ENCODE data around the gene DYNLL1. TPM values are rescaled to one million over a fixed set of nuclear protein-coding genes. Genes with fewer than 3 reads are reported as not detected.
"Not testable (repeated sequence)": the region's sequence is repeated elsewhere in the genome, so short reads cannot be mapped to it uniquely, and the experiment has no call there.

The DYNLL1 gene
- total RNA-seq, 1 experiment from 2014 or later = 243 TPM

DNA sequence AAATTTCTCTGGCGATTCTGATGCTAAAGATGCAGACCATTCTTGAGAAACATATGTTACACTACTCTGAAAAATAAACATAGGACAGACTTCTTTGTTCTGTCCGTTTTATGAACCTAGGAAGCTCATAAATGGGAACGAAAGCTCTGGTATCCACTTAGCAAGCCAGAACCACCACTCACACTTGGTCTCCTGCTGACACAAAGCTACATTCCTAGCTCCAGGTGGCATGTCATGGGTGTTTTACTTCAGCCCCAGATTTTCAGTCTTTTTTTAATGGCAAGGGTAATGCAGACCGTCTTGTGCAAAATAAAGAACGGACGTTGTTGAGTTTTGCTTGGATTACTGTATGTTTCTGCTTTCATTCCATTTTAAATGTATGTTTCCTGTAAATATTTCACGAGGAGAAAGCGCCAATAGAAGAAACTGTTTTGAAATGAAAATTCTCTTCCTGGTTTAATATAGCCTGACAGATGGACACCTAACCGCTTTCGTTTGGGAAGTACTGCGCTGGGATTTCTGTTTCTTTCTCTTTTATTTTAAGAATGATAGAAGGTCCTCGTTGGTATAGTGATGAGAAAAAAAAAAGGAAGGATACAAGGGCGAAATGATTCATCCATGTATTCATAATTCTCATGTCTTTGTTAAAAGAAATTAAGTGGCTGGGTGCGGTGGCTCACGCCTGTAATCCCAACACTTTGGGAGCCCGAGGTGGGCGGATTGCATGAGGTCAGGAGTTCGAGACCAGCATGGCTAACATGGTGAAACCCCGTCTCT lies 33.9 kb downstream of the DYNLL1 start (continued):
- TF ChIP-seq ZNF274 (IDR thresholded peaks at IDR 0.05; ENCODE audit: low read depth, low read length) = no peak

DNA sequence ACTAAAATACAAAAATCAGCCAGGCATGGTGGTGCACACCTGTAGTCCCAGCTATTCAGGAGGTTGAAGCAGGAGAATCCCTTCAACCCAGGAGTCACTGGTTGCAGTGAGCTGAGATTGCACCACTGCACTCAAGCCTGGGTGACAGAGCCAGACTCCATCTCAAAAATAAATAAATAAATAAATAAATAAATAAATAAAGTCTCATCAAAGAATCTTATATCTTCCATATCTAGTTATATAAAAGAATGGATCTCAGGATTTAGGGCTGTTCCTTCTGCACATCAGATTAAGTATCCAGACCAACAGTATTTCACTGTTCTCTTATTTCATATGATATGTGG lies 34.5 kb downstream of the DYNLL1 start:
- H2AFZ ChIP-seq (ENCODE audit: low read depth, low read length, poor library complexity, severe bottlenecking); BruUV-seq (replicated peaks); H3K9me2 ChIP-seq (ENCODE audit: insufficient read depth); ATAC-seq; CTCF ChIA-PET; H3K36me3 ChIP-seq (ENCODE audit: control insufficient read depth in 1 of 2, insufficient read depth in 2 of 2, low read length in 2 of 2); H4K20me1 ChIP-seq (ENCODE audit: insufficient read depth); H3K9ac ChIP-seq (ENCODE audit: low read length); H3K9me3 ChIP-seq (ENCODE audit: control insufficient read depth in 1 of 2, insufficient read depth in 1 of 2, low read depth in 1 of 2, low read length in 2 of 2); H3K27me3 ChIP-seq (ENCODE audit: insufficient read depth, low read length); DNase-seq (ENCODE audit: low read depth, low spot score); RAD21 ChIA-PET (ENCODE audit: low non-redundant PET in 1 of 2, low total read pairs in 2 of 2, uncharacterized antibody in 2 of 2, unreplicated experiment in 2 of 2): not testable (repeated sequence)
- Histone ChIP-seq H3K79me2 (ENCODE audit: insufficient read depth, low read length) (peaks cover 20% of the 10 kb centered on the region), H3K4me2 (ENCODE audit: low read length) (peak overlapping the region; percentile 94), H3K27ac (ENCODE audit: low read depth, low read length) (peak overlapping the region; percentile 68; the same call in 1 of the 2 replicates), H3K4me3 (replicated peaks in 1 of 2; ENCODE audit: low read depth in 1 of 2, low read length in 2 of 2) (peak overlapping the region in 1 of 2 experiments; percentile 97; a peak in 3 of 4 replicates), H3K4me1 (ENCODE audit: control insufficient read depth in 1 of 2, insufficient read depth in 2 of 2, low read length in 2 of 2) (peaks cover 6 to 21% of the 10 kb centered on the region in 2 experiments; a peak in 3 of 4 replicates)
- POLR2A ChIA-PET = interaction anchor here (1.2 kb wide), 1 partner anchor 329 kb away, joined by 3 read pairs; the partner anchor contains the start of gene RPLP0
- intact Hi-C loops (cut with micrococcal nuclease) = loop anchor here (10.0 kb wide), 1 partner anchor 206 kb away; the partner anchor contains the start of gene PLA2G1B

DNA sequence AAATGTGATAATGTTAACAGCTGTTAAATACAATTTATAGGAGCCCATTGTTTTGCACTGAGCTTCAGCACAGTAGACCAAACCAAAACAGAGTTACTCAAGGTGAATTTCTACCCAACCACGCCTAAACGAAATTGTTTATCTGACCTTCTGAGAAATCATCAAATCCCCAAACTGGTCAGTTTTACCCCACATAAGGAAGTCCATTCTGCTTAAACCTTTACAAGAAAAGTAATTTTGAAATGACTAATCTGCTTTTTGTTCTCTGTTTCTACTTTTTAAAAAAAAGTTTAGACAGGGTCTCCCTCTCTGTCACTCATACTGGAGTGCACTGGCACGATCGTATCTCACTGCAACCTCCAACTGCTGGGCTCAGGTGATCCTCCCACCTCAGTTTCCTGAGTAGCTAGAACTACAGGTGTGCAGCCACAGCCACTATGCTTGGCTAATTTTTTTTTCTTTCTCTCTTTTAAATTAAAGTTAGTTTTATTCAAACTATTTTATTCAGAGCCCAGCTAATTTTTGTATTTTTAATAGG lies 36.9 kb downstream of the DYNLL1 start:
- peaks cover 7% of the 10 kb centered on the region; the same call in 1 of the 2 replicates for H4K20me1 ChIP-seq (ENCODE audit: insufficient read depth)
- TF ChIP-seq POLR2A (IDR thresholded peaks at IDR 0.05; ENCODE audit: borderline replicate concordance, extremely low read depth, insufficient read depth, insufficient read length) (no peak), ZFX (IDR thresholded peaks at IDR 0.05) (no peak), EGR1 (IDR thresholded peaks at IDR 0.05; ENCODE audit: low read depth) (no peak), SIN3A (IDR thresholded peaks at IDR 0.05; ENCODE audit: low read depth) (no peak), JUND (IDR thresholded peaks at IDR 0.05) (no peak), SRF (IDR thresholded peaks at IDR 0.05; ENCODE audit: low read depth) (no peak), CEBPB (IDR thresholded peaks at IDR 0.05; ENCODE audit: low read depth) (no peak), RAD21 (IDR thresholded peaks at IDR 0.05; ENCODE audit: low read depth) (no peak), YY1 (IDR thresholded peaks at IDR 0.05; ENCODE audit: extremely low read depth, insufficient replicate concordance, low read depth, low read length) (no peak), EZH2 (IDR thresholded peaks at IDR 0.05) (no peak), CBX3 (IDR thresholded peaks at IDR 0.05; ENCODE audit: low read depth) (no peak)
- TF ChIP-seq, protein P1, sequence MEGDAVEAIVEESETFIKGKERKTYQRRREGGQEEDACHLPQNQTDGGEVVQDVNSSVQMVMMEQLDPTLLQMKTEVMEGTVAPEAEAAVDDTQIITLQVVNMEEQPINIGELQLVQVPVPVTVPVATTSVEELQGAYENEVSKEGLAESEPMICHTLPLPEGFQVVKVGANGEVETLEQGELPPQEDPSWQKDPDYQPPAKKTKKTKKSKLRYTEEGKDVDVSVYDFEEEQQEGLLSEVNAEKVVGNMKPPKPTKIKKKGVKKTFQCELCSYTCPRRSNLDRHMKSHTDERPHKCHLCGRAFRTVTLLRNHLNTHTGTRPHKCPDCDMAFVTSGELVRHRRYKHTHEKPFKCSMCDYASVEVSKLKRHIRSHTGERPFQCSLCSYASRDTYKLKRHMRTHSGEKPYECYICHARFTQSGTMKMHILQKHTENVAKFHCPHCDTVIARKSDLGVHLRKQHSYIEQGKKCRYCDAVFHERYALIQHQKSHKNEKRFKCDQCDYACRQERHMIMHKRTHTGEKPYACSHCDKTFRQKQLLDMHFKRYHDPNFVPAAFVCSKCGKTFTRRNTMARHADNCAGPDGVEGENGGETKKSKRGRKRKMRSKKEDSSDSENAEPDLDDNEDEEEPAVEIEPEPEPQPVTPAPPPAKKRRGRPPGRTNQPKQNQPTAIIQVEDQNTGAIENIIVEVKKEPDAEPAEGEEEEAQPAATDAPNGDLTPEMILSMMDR (IDR thresholded peaks at IDR 0.05 in 2 of 3, conservative IDR thresholded peaks at IDR 0.05 in 1 of 3; ENCODE audit: borderline replicate concordance in 1 of 3, insufficient read depth in 1 of 3, low read depth in 2 of 3, low read length in 2 of 3) = no peak
- TF ChIP-seq, protein P2, sequence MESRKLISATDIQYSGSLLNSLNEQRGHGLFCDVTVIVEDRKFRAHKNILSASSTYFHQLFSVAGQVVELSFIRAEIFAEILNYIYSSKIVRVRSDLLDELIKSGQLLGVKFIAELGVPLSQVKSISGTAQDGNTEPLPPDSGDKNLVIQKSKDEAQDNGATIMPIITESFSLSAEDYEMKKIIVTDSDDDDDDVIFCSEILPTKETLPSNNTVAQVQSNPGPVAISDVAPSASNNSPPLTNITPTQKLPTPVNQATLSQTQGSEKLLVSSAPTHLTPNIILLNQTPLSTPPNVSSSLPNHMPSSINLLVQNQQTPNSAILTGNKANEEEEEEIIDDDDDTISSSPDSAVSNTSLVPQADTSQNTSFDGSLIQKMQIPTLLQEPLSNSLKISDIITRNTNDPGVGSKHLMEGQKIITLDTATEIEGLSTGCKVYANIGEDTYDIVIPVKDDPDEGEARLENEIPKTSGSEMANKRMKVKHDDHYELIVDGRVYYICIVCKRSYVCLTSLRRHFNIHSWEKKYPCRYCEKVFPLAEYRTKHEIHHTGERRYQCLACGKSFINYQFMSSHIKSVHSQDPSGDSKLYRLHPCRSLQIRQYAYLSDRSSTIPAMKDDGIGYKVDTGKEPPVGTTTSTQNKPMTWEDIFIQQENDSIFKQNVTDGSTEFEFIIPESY (IDR thresholded peaks at IDR 0.05; ENCODE audit: extremely low read depth, insufficient replicate concordance, low read length) = no peak

More for the DNA sequence above, 36.9 kb downstream of the DYNLL1 start:
- Histone ChIP-seq H2AFZ (ENCODE audit: low read depth, low read length, poor library complexity, severe bottlenecking) (no peak overlapping the region), H3K27me3 (ENCODE audit: insufficient read depth, low read length) (no peaks in the 10 kb centered on the region), H3K4me3 (replicated peaks in 1 of 2; ENCODE audit: low read depth in 1 of 2, low read length in 2 of 2) (no peak overlapping the region), H3K9me3 (ENCODE audit: control insufficient read depth in 1 of 2, insufficient read depth in 1 of 2, low read depth in 1 of 2, low read length in 2 of 2) (no peaks in the 10 kb centered on the region), H3K36me3 (ENCODE audit: control insufficient read depth in 1 of 2, insufficient read depth in 2 of 2, low read length in 2 of 2) (peaks cover 4 to 13% of the 10 kb centered on the region in 2 experiments; a peak in 2 of 4 replicates), H3K79me2 (ENCODE audit: insufficient read depth, low read length) (peaks cover 44% of the 10 kb centered on the region), H3K4me1 (ENCODE audit: control insufficient read depth in 1 of 2, insufficient read depth in 2 of 2, low read length in 2 of 2) (peaks cover 13 to 41% of the 10 kb centered on the region in 2 experiments; a peak in 3 of 4 replicates), H3K9ac (ENCODE audit: low read length) (no peak overlapping the region), H3K4me2 (ENCODE audit: low read length) (no peak overlapping the region), H3K9me2 (ENCODE audit: insufficient read depth) (no peaks in the 10 kb centered on the region), H3K27ac (ENCODE audit: low read depth, low read length) (no peak overlapping the region)
- DNase-seq (ENCODE audit: low read depth, low spot score) (no peak), ATAC-seq (no peak)
- ChIA-PET CTCF (no interaction called here), POLR2A (no interaction called here), RAD21 (ENCODE audit: low non-redundant PET in 1 of 2, low total read pairs in 2 of 2, uncharacterized antibody in 2 of 2, unreplicated experiment in 2 of 2) (no interaction called here)
- intact Hi-C loops (cut with micrococcal nuclease) = loop anchor here (10.0 kb wide), 1 partner anchor 208 kb away; the partner anchor contains the start of gene PLA2G1B
- no TSS peak for BruUV-seq (replicated peaks)
